HFFc6 (cell line): ENCODE measurements around the gene PKD1. TPM values are rescaled to one million over a fixed set of nuclear protein-coding genes. Genes with fewer than 3 reads are reported as not detected.

Experiments used
- DNase-seq: peaks from one replicate; pipeline ENCODE4 v3.0.0-alpha.2; 2018
- H3K27ac Mint-ChIP-seq: 2 replicates; pipeline ENCODE4 v1.8.0; 2020; ENCODE audit warnings: mild to moderate bottlenecking, mixed read lengths
- H3K27me3 Mint-ChIP-seq: 2 replicates; pipeline ENCODE4 v1.8.0; 2021; ENCODE audit warnings: mild to moderate bottlenecking, moderate library complexity, mixed read lengths; ENCODE audit not compliant: insufficient read depth
- H3K36me3 Mint-ChIP-seq: 2 replicates; pipeline ENCODE4 v1.8.0; 2021; ENCODE audit warnings: low read depth, mixed read lengths
- H3K4me1 Mint-ChIP-seq: 2 replicates; pipeline ENCODE4 v1.8.0; 2020; ENCODE audit warnings: low read depth, mixed read lengths
- H3K4me3 Mint-ChIP-seq: 2 replicates; pipeline ENCODE4 v1.8.0; 2020; ENCODE audit warnings: mild to moderate bottlenecking, moderate library complexity, mixed read lengths
- H3K9me3 Mint-ChIP-seq: 2 replicates; pipeline ENCODE4 v1.8.0; 2020; ENCODE audit warnings: mild to moderate bottlenecking, mixed read lengths
- total RNA-seq, 6 experiments: library from RNA; stranded (reverse); fragmentation: NEBNext Ultra II Directional; extraction: Animal tissue kit (Norgen Biotek cat#: 25700); gene quantifications; 2 replicates in 1 of 6; 3 replicates in 5 of 6; pipeline ENCODE4 v1.2.3, GENCODE V29; 2021
- TF ChIP-seq, protein P1 (sequence below): fragments of 200-600 bp; sonication (generic); IDR thresholded peaks from 2 replicates; pipeline ENCODE4 v1.5.0; 2021; ENCODE audit warnings: antibody characterized with exemption, mild to moderate bottlenecking

PKD1 gene
- total RNA-seq, 6 experiments from 2014 or later = 77.9 to 118 (median 82.5) TPM

DNA sequence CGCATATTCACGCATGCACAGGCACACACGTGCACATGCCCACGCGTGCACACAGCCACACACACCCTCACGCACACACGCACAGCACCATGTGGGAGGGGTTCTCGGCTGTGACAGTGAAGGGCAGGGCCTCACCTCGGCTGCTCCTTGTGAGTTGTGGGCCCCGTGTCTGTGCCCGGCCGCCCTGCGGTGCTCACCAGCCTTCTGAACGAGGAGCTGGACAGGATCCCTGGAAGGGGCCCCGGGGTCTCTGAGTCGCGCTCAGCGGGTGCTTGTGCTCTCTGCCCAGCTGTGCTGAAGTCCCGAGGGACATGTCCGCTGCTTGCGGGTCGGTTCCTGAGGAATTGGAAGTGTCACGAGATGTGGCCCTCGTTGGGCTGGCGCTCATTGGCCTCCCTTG, 71.8 kb downstream of the PKD1 start:
- H3K9me3 Mint-ChIP-seq = no peaks in the 10 kb centered on the region
- no peaks in the 10 kb centered on the region for H3K4me1 Mint-ChIP-seq
- peaks cover 3% of the 10 kb centered on the region for H3K27me3 Mint-ChIP-seq

DNA sequence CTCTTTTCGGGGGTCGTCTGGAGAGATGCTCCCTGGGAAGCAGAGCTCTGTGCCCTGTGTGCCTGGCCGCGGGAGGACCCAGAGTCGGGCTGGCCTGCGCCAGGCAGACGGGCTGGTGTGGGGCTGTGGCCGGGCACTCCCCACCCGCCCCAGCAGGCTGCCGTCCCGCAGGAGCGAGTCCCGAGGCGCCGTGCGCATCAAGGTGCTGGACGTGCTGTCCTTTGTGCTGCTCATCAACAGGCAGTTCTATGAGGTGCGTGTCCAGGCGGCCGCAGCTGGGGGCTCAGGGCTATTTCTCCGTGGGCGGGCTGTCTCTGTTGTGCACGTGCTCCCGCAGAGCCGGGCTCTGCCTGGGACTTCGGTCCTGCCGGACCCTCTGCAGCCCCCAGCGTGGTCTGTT, 72.9 kb downstream of the PKD1 start:
- H3K4me1 Mint-ChIP-seq = no peaks in the 10 kb centered on the region
- no peaks in the 10 kb centered on the region for H3K9me3 Mint-ChIP-seq
- DNase-seq = no peak
- TF ChIP-seq, protein P1, sequence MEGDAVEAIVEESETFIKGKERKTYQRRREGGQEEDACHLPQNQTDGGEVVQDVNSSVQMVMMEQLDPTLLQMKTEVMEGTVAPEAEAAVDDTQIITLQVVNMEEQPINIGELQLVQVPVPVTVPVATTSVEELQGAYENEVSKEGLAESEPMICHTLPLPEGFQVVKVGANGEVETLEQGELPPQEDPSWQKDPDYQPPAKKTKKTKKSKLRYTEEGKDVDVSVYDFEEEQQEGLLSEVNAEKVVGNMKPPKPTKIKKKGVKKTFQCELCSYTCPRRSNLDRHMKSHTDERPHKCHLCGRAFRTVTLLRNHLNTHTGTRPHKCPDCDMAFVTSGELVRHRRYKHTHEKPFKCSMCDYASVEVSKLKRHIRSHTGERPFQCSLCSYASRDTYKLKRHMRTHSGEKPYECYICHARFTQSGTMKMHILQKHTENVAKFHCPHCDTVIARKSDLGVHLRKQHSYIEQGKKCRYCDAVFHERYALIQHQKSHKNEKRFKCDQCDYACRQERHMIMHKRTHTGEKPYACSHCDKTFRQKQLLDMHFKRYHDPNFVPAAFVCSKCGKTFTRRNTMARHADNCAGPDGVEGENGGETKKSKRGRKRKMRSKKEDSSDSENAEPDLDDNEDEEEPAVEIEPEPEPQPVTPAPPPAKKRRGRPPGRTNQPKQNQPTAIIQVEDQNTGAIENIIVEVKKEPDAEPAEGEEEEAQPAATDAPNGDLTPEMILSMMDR = no peak
- peaks cover 2% of the 10 kb centered on the region; the same call in 1 of the 2 replicates for H3K36me3 Mint-ChIP-seq
- H3K27me3 Mint-ChIP-seq = peaks cover 3% of the 10 kb centered on the region
- H3K27ac Mint-ChIP-seq = no peak overlapping the region
- H3K4me3 Mint-ChIP-seq = no peak overlapping the region

More for the DNA sequence above, 71.8 kb downstream of the PKD1 start:
- TF ChIP-seq, protein P1 = no peak
- DNase-seq = no peak
- Mint-ChIP-seq H3K27ac (no peak overlapping the region), H3K4me3 (no peak overlapping the region), H3K36me3 (peaks cover 12% of the 10 kb centered on the region)

DNA sequence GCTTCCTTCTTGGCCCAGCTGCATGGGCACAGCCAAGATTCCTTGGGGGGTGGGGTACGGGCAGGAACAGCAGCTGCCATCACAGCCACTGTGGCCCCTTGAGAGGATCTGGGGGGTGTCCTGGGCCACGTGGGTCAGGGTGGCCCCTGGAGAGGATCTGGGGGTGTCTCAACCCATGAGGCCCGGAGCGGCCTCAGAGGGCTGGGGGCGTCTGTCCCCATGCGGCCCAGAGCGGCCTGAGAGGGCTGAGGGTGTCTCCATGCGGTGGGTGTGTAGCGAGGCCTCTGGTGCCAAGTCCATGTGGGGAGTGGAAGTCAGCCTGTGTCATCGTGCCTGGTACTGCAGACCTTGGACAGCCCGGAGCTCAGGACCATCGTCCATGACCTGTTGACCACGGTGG, 74.2 kb downstream of the PKD1 start:
- Mint-ChIP-seq H3K4me1 (no peaks in the 10 kb centered on the region), H3K27ac (no peak overlapping the region), H3K4me3 (no peak overlapping the region), H3K27me3 (peaks cover 1% of the 10 kb centered on the region), H3K9me3 (no peaks in the 10 kb centered on the region), H3K36me3 (no peaks in the 10 kb centered on the region; the same call in 1 of the 2 replicates)
- no peak for DNase-seq
- TF ChIP-seq, protein P1 = no peak

DNA sequence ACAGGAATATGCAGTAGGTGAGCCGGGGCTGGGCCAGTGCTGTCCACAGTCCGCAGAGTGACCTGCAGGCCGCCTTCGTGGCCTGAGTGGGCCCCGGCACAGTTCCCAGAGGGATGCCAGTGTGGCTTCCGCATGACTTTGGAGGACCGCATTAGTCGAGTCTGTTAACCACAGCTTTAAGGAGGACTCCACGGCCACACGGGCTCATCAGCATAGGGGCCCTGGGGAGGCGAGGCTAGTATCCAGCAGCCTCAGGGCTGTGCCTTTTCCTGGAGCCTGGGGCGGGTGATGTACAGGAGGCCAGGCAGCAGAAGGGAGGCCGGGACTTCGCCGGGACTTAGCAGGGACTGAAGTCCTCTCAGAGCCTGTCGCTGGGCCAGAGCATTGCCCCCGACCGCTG, 74.7 kb downstream of the PKD1 start:
- no peaks in the 10 kb centered on the region for H3K9me3 Mint-ChIP-seq
- no peak overlapping the region for H3K27ac Mint-ChIP-seq
- no peak overlapping the region for H3K4me3 Mint-ChIP-seq
- no peaks in the 10 kb centered on the region; the same call in 1 of the 2 replicates for H3K36me3 Mint-ChIP-seq
- TF ChIP-seq, protein P1 = no peak
- no peaks in the 10 kb centered on the region; the same call in 1 of the 2 replicates for H3K27me3 Mint-ChIP-seq
- H3K4me1 Mint-ChIP-seq = no peaks in the 10 kb centered on the region
- DNase-seq = no peak

DNA sequence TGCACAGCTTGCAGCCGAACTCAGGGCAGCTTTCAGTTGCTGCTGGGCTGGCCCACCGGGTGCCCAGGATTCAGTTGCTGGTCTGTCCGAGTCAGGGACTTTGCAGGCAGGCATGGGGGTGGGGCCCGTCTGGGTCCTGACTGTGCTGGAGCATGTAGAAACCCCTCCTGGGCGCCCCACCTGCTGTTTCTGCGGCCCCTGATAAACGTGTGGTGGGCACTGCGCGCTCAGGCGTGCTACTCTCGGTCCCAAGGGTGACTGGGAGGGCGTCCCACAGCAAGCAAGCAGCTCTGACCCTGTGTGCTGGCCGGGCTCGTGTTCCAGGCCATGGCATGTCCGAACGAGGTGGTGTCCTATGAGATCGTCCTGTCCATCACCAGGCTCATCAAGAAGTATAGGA, 75.4 kb downstream of the PKD1 start:
- Mint-ChIP-seq H3K4me3 (no peak overlapping the region), H3K27ac (no peak overlapping the region), H3K4me1 (no peaks in the 10 kb centered on the region), H3K9me3 (no peaks in the 10 kb centered on the region), H3K36me3 (no peaks in the 10 kb centered on the region; the same call in 1 of the 2 replicates), H3K27me3 (no peaks in the 10 kb centered on the region; the same call in 1 of the 2 replicates)
- TF ChIP-seq, protein P1 = no peak
- DNase-seq = no peak

DNA sequence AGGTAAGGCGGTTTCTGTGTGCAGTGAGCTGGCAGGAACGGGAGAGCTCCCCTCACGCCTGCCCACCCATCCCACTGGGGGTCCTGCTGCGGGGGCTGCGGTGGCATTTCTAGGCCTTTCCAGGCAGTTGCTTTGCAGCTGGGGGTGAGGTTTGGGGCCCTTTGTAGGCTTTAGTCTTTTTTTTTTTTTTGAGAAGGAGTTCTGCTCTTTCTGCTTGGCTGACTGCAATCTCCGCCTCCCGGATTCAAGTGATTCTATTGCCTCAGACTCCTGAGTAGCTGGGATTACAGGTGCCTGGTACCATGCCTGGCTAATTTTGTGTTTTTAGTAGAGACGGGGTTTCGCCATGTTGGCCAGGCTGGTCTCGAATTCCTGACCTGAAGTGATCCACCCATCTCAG, 76.8 kb downstream of the PKD1 start:
- Mint-ChIP-seq H3K9me3 (no peaks in the 10 kb centered on the region), H3K4me1 (no peaks in the 10 kb centered on the region), H3K36me3 (no peaks in the 10 kb centered on the region), H3K4me3 (no peak overlapping the region), H3K27ac (no peak overlapping the region), H3K27me3 (no peaks in the 10 kb centered on the region; the same call in 1 of the 2 replicates)
- TF ChIP-seq, protein P1 = no peak
- DNase-seq = no peak
